ENCODE results near the gene STK32B.

GRCh38 chr4:5374592-5374991, 323.3 kb downstream of the STK32B start:
- TF ChIP-seq CTCF (IDR thresholded peaks at IDR 0.05), result no peak
- TF ChIP-seq POLR2A (IDR thresholded peaks at IDR 0.05), result no peak

Measured in lower leg skin (tissue), 3 donors.